GM11168 (cell line): ENCODE results near the gene ABR.
"Not testable (repeated sequence)": the region's sequence is repeated elsewhere in the genome, so short reads cannot be mapped to it uniquely, and the experiment has no call there.

ENCODE experiments used
- in situ Hi-C: fragments of 300-500 bp; cut with MboI; formaldehyde crosslinking; loops from one replicate; pipeline ENCODE4 v1.12.0; 2022; ENCODE audit warnings: low sequenced_read_pairs; ENCODE audit not compliant: unreplicated experiment

The ABR gene

GRCh38 chr17:1107083-1107776, 72.6 kb downstream of the ABR start:
- in situ Hi-C loops, result no loop called here

GRCh38 chr17:1104222-1104621, 75.6 kb downstream of the ABR start:
- in situ Hi-C loops, result no loop called here

- in situ Hi-C loops, result no loop called here
Measured at GRCh38 chr17:1100382-1100781, 79.4 kb downstream of the ABR start.

GRCh38 chr17:1099242-1099641, 80.5 kb downstream of the ABR start:
- in situ Hi-C loops, result no loop called here

- in situ Hi-C loops, result not testable (repeated sequence)
Measured at GRCh38 chr17:1097972-1098744, 81.6 kb downstream of the ABR start.

- in situ Hi-C loops, result no loop called here
Measured at GRCh38 chr17:1096215-1096614, 83.6 kb downstream of the ABR start.

- in situ Hi-C loops, result no loop called here
Measured at GRCh38 chr17:1095853-1096173, 84.0 kb downstream of the ABR start.

GRCh38 chr17:1095090-1095852, 84.5 kb downstream of the ABR start:
- in situ Hi-C loops, result no loop called here

GRCh38 chr17:1094591-1094990, 85.2 kb downstream of the ABR start:
- in situ Hi-C loops, result no loop called here

GRCh38 chr17:1091900-1092299, 87.9 kb downstream of the ABR start:
- in situ Hi-C loops, result no loop called here

GRCh38 chr17:1091190-1091534, 88.6 kb downstream of the ABR start:
- in situ Hi-C loops, result no loop called here

GRCh38 chr17:1090465-1091189, 89.2 kb downstream of the ABR start:
- in situ Hi-C loops, result no loop called here

- in situ Hi-C loops, result no loop called here
Measured at GRCh38 chr17:1089915-1090314, 89.9 kb downstream of the ABR start.

GRCh38 chr17:1087381-1088241, 92.2 kb downstream of the ABR start:
- in situ Hi-C loops, result no loop called here

- in situ Hi-C loops, result no loop called here
Measured at GRCh38 chr17:1083451-1084187, 96.2 kb downstream of the ABR start.

GRCh38 chr17:1082579-1082978, 97.2 kb downstream of the ABR start:
- in situ Hi-C loops, result no loop called here

- in situ Hi-C loops, result no loop called here
Measured at GRCh38 chr17:1078831-1079561, 100.8 kb downstream of the ABR start.

- in situ Hi-C loops, result no loop called here
Measured at GRCh38 chr17:1077986-1078711, 101.6 kb downstream of the ABR start.
